GM15510 (cell line): ENCODE data around the gene RAB12.

Experiments
- POLR2A ChIP-seq: IDR thresholded peaks from 3 replicates; pipeline ENCODE4 v1.6.1; 2011; ENCODE audit warnings: borderline replicate concordance; ENCODE audit not compliant: insufficient read length; ENCODE audit errors: extremely low read depth

RAB12 gene

GRCh38 chr18:8607776-8608742, 1.2 kb upstream of the RAB12 start:
- no peak for TF ChIP-seq POLR2A

- TF ChIP-seq POLR2A, result no peak
Observed at GRCh38 chr18:8609659-8610458, 622 bp downstream of the RAB12 start.

GRCh38 chr18:8610459-8610851, 1.2 kb downstream of the RAB12 start:
- no peak for TF ChIP-seq POLR2A

GRCh38 chr18:8611916-8612576, 2.8 kb downstream of the RAB12 start:
- no peak for TF ChIP-seq POLR2A

GRCh38 chr18:8614875-8615274, 5.6 kb downstream of the RAB12 start:
- TF ChIP-seq POLR2A, result no peak

GRCh38 chr18:8615397-8616027, 6.3 kb downstream of the RAB12 start:
- TF ChIP-seq POLR2A, result no peak

GRCh38 chr18:8616028-8616401, 6.8 kb downstream of the RAB12 start:
- TF ChIP-seq POLR2A, result no peak

- TF ChIP-seq POLR2A, result no peak
Observed at GRCh38 chr18:8617907-8618306, 8.7 kb downstream of the RAB12 start.

- no peak for TF ChIP-seq POLR2A
Observed at GRCh38 chr18:8619041-8619440, 9.8 kb downstream of the RAB12 start.

- TF ChIP-seq POLR2A, result no peak
Observed at GRCh38 chr18:8619835-8620577, 10.8 kb downstream of the RAB12 start.

GRCh38 chr18:8620845-8621244, 11.6 kb downstream of the RAB12 start:
- no peak for TF ChIP-seq POLR2A

- no peak for TF ChIP-seq POLR2A
Observed at GRCh38 chr18:8623549-8624106, 14.4 kb downstream of the RAB12 start.

GRCh38 chr18:8625461-8626092, 16.3 kb downstream of the RAB12 start:
- TF ChIP-seq POLR2A, result no peak
